WI38 (cell line): ENCODE data around the gene MRPL51.

Experiments
- H3K4me3 ChIP-seq: 2 replicates; pipeline ENCODE4 v1.5.1; 2011; ENCODE audit warnings: low read depth, mild to moderate bottlenecking, control low read depth, low read length
- CTCF ChIP-seq: IDR thresholded peaks from 2 replicates; pipeline ENCODE4 v1.5.1; 2012; ENCODE audit warnings: low read depth, mild to moderate bottlenecking, control low read depth, low read length

MRPL51 gene

GRCh38 chr12:6462234-6462995 is 30.6 kb downstream of the MRPL51 start:
- H3K4me3 ChIP-seq, result no peak overlapping the region
- TF ChIP-seq CTCF, result no peak

- H3K4me3 ChIP-seq, result no peak overlapping the region
- TF ChIP-seq CTCF, result no peak
Observed at GRCh38 chr12:6461401-6462233, 31.4 kb downstream of the MRPL51 start.

- TF ChIP-seq CTCF, result no peak
- H3K4me3 ChIP-seq, result no peak overlapping the region
Observed at GRCh38 chr12:6460751-6461371, 32.2 kb downstream of the MRPL51 start.

GRCh38 chr12:6459004-6459337 is 34.1 kb downstream of the MRPL51 start:
- no peak for TF ChIP-seq CTCF
- H3K4me3 ChIP-seq, result no peak overlapping the region

DNA sequence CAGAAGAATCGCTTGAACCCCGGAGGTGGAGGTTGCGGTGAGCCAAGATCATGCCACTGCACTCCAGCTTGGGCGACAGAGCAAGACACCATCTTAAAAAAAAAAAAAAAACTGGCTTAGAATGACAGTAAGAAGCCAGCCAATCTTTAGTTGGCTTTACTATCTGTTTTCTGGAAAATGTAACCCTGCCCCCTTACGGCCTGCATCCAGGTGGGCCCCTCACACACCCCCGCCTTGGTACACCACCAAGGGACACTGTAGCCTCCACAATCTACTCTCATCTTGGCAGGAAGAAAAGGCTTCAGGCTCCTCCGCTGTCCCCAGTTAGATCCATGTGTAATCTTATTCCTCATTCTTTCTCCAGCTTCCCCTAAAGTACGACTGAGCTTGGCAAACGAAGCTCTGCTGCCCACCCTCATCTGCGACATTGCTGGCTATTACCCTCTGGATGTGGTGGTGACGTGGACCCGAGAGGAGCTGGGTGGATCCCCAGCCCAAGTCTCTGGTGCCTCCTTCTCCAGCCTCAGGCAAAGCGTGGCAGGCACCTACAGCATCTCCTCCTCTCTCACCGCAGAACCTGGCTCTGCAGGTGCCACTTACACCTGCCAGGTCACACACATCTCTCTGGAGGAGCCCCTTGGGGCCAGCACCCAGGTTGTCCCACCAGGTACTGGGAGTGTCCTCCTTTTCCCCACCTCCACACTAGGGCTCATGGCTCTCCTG is 34.6 kb downstream of the MRPL51 start:
- no peak for TF ChIP-seq CTCF
- H3K4me3 ChIP-seq, result no peak overlapping the region

- no peak overlapping the region for H3K4me3 ChIP-seq
- no peak for TF ChIP-seq CTCF
Observed at GRCh38 chr12:6457220-6457945, 35.7 kb downstream of the MRPL51 start.
